Stimulated activated CD4-positive, alpha-beta T cell treated with anti-CD3 and anti-CD28 coated beads, Interleukin-2, amount 100 ng/mL, for 4 hours (primary cell): ENCODE results near the gene PIP5K1C.

Source experiments
- DNase-seq: peaks from one replicate; pipeline ENCODE4 v3.0.0-alpha.2; 2020; ENCODE audit warnings: low read depth

PIP5K1C gene

GRCh38 chr19:3721131-3721886 is 21.0 kb upstream of the PIP5K1C start:
- peak; percentile 77 for DNase-seq

GRCh38 chr19:3720349-3720917 is 20.2 kb upstream of the PIP5K1C start:
- DNase-seq: no peak

GRCh38 chr19:3719868-3720267 is 19.6 kb upstream of the PIP5K1C start:
- DNase-seq: no peak

- DNase-seq: no peak
Measured at GRCh38 chr19:3716147-3716668, 15.9 kb upstream of the PIP5K1C start.

GRCh38 chr19:3712663-3713611 is 12.7 kb upstream of the PIP5K1C start:
- no peak for DNase-seq

- DNase-seq: no peak
Measured at GRCh38 chr19:3710265-3710812, 10.1 kb upstream of the PIP5K1C start.

GRCh38 chr19:3708207-3708931 is 8.1 kb upstream of the PIP5K1C start, which contains the start of gene TJP3:
TSS of gene TJP3 (plus strand) at chr19:3708384. CDS start at chr19:3728433, 20,049 bp downstream.
- no peak for DNase-seq

GRCh38 chr19:3707868-3708206 is 7.6 kb upstream of the PIP5K1C start:
- DNase-seq: no peak

- DNase-seq: no peak
Measured at GRCh38 chr19:3701200-3701599, 932 bp upstream of the PIP5K1C start.

GRCh38 chr19:3699741-3700241 is 477 bp downstream of the PIP5K1C start:
- no peak for DNase-seq

GRCh38 chr19:3698974-3699740 is 1.1 kb downstream of the PIP5K1C start:
- DNase-seq: no peak

GRCh38 chr19:3698386-3698950 is 1.8 kb downstream of the PIP5K1C start:
- no peak for DNase-seq

- no peak for DNase-seq
Measured at GRCh38 chr19:3697671-3698385, 2.4 kb downstream of the PIP5K1C start.

- DNase-seq: no peak
Measured at GRCh38 chr19:3697094-3697493, 3.2 kb downstream of the PIP5K1C start.

GRCh38 chr19:3696660-3696995 is 3.6 kb downstream of the PIP5K1C start:
- no peak for DNase-seq

- no peak for DNase-seq
Measured at GRCh38 chr19:3695986-3696659, 4.1 kb downstream of the PIP5K1C start.

GRCh38 chr19:3695124-3695733 is 5.0 kb downstream of the PIP5K1C start:
- no peak for DNase-seq

GRCh38 chr19:3694361-3695123 is 5.7 kb downstream of the PIP5K1C start:
- no peak for DNase-seq
